GM19395 (cell line): ENCODE results near the gene CRY2.

Experiments used
- ATAC-seq: cut with Tn5 transposase; IDR thresholded peaks from one replicate; pipeline ENCODE4 v1.9.1; 2021; ENCODE audit warnings: mild to moderate bottlenecking, moderate library complexity; ENCODE audit not compliant: unreplicated experiment

Gene CRY2

GRCh38 chr11:45877221-45877620 is 29.9 kb downstream of the CRY2 start:
- no peak for ATAC-seq

- ATAC-seq = no peak
Measured at GRCh38 chr11:45877845-45878244, 30.6 kb downstream of the CRY2 start.

- ATAC-seq = no peak
Measured at GRCh38 chr11:45879803-45880686, 32.8 kb downstream of the CRY2 start.

- no peak for ATAC-seq
Measured at GRCh38 chr11:45880772-45881570, 33.7 kb downstream of the CRY2 start.

- ATAC-seq = no peak
Measured at GRCh38 chr11:45881708-45882368, 34.6 kb downstream of the CRY2 start.

- ATAC-seq = no peak
Measured at GRCh38 chr11:45884596-45885185, 37.4 kb downstream of the CRY2 start.

- peak; percentile 60 for ATAC-seq
Measured at GRCh38 chr11:45885274-45885920, 38.1 kb downstream of the CRY2 start, which contains the start of gene MAPK8IP1. TSS of gene MAPK8IP1 (plus strand) at chr11:45885651. CDS start at chr11:45885821, 170 bp downstream.

GRCh38 chr11:45885921-45886721 is 38.8 kb downstream of the CRY2 start:
- ATAC-seq = no peak

GRCh38 chr11:45886816-45887520 is 39.7 kb downstream of the CRY2 start:
- ATAC-seq = no peak

- ATAC-seq = no peak
Measured at GRCh38 chr11:45887587-45887986, 40.3 kb downstream of the CRY2 start.

GRCh38 chr11:45889555-45889954 is 42.3 kb downstream of the CRY2 start:
- ATAC-seq = no peak

GRCh38 chr11:45889966-45890365 is 42.7 kb downstream of the CRY2 start:
- no peak for ATAC-seq

GRCh38 chr11:45890886-45891550 is 43.7 kb downstream of the CRY2 start:
- no peak for ATAC-seq

- no peak for ATAC-seq
Measured at GRCh38 chr11:45892856-45893255, 45.6 kb downstream of the CRY2 start.

GRCh38 chr11:45894555-45895247 is 47.4 kb downstream of the CRY2 start:
- ATAC-seq = no peak

GRCh38 chr11:45895553-45896259 is 48.4 kb downstream of the CRY2 start:
- ATAC-seq = no peak

GRCh38 chr11:45896422-45896984 is 49.2 kb downstream of the CRY2 start:
- ATAC-seq = no peak
